SK-N-SH (cell line): Measurements from ENCODE around the gene RCAN1.

Experiments used
- EP300 ChIP-seq, 2 experiments: IDR thresholded peaks; 2 replicates each; pipeline versions ENCODE4 v1.4.0 to v1.6.1; 2012; ENCODE audit warnings: borderline replicate concordance in 1 of 2, low read depth in 1 of 2, low read length in 1 of 2
- EZH2phosphoT487 ChIP-seq: fragments of 200-600 bp; sonication (generic); IDR thresholded peaks from 2 replicates; pipeline ENCODE4 v1.6.1; 2017; ENCODE audit warnings: low read depth, mixed run types, mild to moderate bottlenecking, antibody characterized with exemption, moderate library complexity, borderline replicate concordance
- MXI1 ChIP-seq: IDR thresholded peaks from 2 replicates; pipeline ENCODE4 v1.6.1; 2012; ENCODE audit warnings: mild to moderate bottlenecking, low read depth, low read length, improper control_type of control experiment
- PBX3 ChIP-seq: IDR thresholded peaks from 2 replicates; pipeline ENCODE4; 2012
- RAD21 ChIP-seq: IDR thresholded peaks from 2 replicates; pipeline ENCODE4 v1.6.1; 2012; ENCODE audit warnings: mild to moderate bottlenecking, low read length
- RFX5 ChIP-seq: IDR thresholded peaks from 2 replicates; pipeline ENCODE4 v1.6.1; 2012; ENCODE audit warnings: mild to moderate bottlenecking, improper control_type of control experiment, low read length
- RXRA ChIP-seq: IDR thresholded peaks from 2 replicates; pipeline ENCODE4 v1.4.0; 2012; ENCODE audit warnings: low read depth, mild to moderate bottlenecking, borderline replicate concordance
- SMC3 ChIP-seq: IDR thresholded peaks from 2 replicates; pipeline ENCODE4 v1.6.1; 2012; ENCODE audit warnings: low read depth, low read length, improper control_type of control experiment
- TAF1 ChIP-seq: IDR thresholded peaks from 2 replicates; pipeline ENCODE4 v1.6.1; 2012; ENCODE audit warnings: low read depth, mild to moderate bottlenecking, low read length, moderate library complexity, borderline replicate concordance
- TCF12 ChIP-seq: IDR thresholded peaks from 2 replicates; pipeline ENCODE4 v1.4.0; 2012
- USF2 ChIP-seq: fragments of 150-350 bp; IDR thresholded peaks from 2 replicates; pipeline ENCODE4 v1.6.1; 2017; ENCODE audit warnings: antibody characterized with exemption, low read length, low read depth, borderline replicate concordance
- TF ChIP-seq, protein P1 (sequence below): IDR thresholded peaks from 2 replicates; pipeline ENCODE4 v1.4.0; 2012; ENCODE audit warnings: low read depth, borderline replicate concordance
- TF ChIP-seq, protein P2 (sequence below): fragments of 200-600 bp; sonication (generic); IDR thresholded peaks from 2 replicates; pipeline ENCODE4 v1.6.1; 2017; ENCODE audit warnings: antibody characterized with exemption, mild to moderate bottlenecking, moderate library complexity
- TF ChIP-seq, protein P3 (sequence below): IDR thresholded peaks from 2 replicates; pipeline ENCODE4 v1.6.1; 2012; ENCODE audit warnings: mild to moderate bottlenecking, low read depth, low read length, moderate library complexity

DNA sequence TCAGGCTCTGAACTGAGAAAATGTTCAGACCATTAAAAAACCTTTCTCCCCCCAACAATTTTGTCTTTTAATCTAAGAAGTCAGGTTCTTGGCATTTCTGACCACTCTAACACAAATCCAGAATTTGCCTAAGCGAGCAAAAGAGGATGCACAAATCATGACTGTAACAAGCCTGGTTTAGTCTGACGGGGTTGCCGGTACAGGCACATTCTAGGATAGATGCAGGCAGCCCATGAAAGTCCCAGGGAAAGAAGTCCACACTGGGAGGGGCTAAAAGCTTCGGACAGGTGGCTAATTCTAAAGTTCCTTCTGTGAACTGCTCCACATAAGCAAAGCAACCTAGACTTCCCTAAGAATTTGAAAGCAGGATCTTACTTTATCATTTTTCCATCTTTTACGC, 54.9 kb downstream of the RCAN1 start:
- TF ChIP-seq RXRA (no peak), EZH2phosphoT487 (no peak), TAF1 (no peak), SMC3 (no peak), MXI1 (no peak), EP300 (IDR thresholded peaks at IDR 0.05; ENCODE audit: borderline replicate concordance in 1 of 2, low read depth in 1 of 2, low read length in 1 of 2) (no peak), PBX3 (no peak), RAD21 (no peak), TCF12 (no peak), RFX5 (no peak), USF2 (no peak)
- TF ChIP-seq, protein P1, sequence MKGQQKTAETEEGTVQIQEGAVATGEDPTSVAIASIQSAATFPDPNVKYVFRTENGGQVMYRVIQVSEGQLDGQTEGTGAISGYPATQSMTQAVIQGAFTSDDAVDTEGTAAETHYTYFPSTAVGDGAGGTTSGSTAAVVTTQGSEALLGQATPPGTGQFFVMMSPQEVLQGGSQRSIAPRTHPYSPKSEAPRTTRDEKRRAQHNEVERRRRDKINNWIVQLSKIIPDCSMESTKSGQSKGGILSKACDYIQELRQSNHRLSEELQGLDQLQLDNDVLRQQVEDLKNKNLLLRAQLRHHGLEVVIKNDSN: no peak
- TF ChIP-seq, protein P2, sequence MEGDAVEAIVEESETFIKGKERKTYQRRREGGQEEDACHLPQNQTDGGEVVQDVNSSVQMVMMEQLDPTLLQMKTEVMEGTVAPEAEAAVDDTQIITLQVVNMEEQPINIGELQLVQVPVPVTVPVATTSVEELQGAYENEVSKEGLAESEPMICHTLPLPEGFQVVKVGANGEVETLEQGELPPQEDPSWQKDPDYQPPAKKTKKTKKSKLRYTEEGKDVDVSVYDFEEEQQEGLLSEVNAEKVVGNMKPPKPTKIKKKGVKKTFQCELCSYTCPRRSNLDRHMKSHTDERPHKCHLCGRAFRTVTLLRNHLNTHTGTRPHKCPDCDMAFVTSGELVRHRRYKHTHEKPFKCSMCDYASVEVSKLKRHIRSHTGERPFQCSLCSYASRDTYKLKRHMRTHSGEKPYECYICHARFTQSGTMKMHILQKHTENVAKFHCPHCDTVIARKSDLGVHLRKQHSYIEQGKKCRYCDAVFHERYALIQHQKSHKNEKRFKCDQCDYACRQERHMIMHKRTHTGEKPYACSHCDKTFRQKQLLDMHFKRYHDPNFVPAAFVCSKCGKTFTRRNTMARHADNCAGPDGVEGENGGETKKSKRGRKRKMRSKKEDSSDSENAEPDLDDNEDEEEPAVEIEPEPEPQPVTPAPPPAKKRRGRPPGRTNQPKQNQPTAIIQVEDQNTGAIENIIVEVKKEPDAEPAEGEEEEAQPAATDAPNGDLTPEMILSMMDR: no peak
- TF ChIP-seq, protein P3, sequence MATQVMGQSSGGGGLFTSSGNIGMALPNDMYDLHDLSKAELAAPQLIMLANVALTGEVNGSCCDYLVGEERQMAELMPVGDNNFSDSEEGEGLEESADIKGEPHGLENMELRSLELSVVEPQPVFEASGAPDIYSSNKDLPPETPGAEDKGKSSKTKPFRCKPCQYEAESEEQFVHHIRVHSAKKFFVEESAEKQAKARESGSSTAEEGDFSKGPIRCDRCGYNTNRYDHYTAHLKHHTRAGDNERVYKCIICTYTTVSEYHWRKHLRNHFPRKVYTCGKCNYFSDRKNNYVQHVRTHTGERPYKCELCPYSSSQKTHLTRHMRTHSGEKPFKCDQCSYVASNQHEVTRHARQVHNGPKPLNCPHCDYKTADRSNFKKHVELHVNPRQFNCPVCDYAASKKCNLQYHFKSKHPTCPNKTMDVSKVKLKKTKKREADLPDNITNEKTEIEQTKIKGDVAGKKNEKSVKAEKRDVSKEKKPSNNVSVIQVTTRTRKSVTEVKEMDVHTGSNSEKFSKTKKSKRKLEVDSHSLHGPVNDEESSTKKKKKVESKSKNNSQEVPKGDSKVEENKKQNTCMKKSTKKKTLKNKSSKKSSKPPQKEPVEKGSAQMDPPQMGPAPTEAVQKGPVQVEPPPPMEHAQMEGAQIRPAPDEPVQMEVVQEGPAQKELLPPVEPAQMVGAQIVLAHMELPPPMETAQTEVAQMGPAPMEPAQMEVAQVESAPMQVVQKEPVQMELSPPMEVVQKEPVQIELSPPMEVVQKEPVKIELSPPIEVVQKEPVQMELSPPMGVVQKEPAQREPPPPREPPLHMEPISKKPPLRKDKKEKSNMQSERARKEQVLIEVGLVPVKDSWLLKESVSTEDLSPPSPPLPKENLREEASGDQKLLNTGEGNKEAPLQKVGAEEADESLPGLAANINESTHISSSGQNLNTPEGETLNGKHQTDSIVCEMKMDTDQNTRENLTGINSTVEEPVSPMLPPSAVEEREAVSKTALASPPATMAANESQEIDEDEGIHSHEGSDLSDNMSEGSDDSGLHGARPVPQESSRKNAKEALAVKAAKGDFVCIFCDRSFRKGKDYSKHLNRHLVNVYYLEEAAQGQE: no peak
